ENCODE measurements around the gene TULP3. TPM values are rescaled to one million over a fixed set of nuclear protein-coding genes. Genes with fewer than 3 reads are reported as not detected.

TULP3 gene
- total and polyA plus RNA-seq, 8 donors = 4.1 to 9.0 (median 6.0) TPM

GRCh38 chr12:2963760-2964292, 73.1 kb downstream of the TULP3 start:
- Histone ChIP-seq H3K9me3 (no peaks in the 10 kb centered on the region), H3K4me1 (peaks cover 0 to 16% (median 0%) of the 10 kb centered on the region in 3 donors), H3K27ac (no peak overlapping the region), H3K4me3 (no peak overlapping the region), H3K36me3 (no peaks in the 10 kb centered on the region), H3K27me3 (no peaks in the 10 kb centered on the region)
- no peak for TF ChIP-seq CTCF (IDR thresholded peaks at IDR 0.05)
- intact Hi-C loops (cut with DNase I) = no loop called here
- FAIRE-seq (no peak), ATAC-seq (no peak), DNase-seq (peak in 2 of 6 donors; percentile 37 to 51)
- 86 to 87% methylated on average over 15 of the region's 15 CpGs for WGBS, 2 donors

- no peak for ATAC-seq
- Histone ChIP-seq H3K36me3 (no peaks in the 10 kb centered on the region), H3K27ac (no peak overlapping the region), H3K4me3 (no peak overlapping the region), H3K4me1 (peaks cover 0 to 8% (median 0%) of the 10 kb centered on the region in 3 donors), H3K9me3 (no peaks in the 10 kb centered on the region), H3K27me3 (no peaks in the 10 kb centered on the region)
- no peak for DNase-seq
- intact Hi-C loops (cut with DNase I) = no loop called here
- TF ChIP-seq CTCF (IDR thresholded peaks at IDR 0.05) = no peak
- no peak for FAIRE-seq
- WGBS, 2 donors = 93 to 95% methylated on average over 2 of the region's 2 CpGs
Measured at GRCh38 chr12:2967651-2968050, 77.0 kb downstream of the TULP3 start.

- ATAC-seq (no peak), DNase-seq (no peak)
Measured at GRCh38 chr12:2970744-2971143, 80.1 kb downstream of the TULP3 start.

GRCh38 chr12:2973566-2973965, 82.9 kb downstream of the TULP3 start:
- no peaks in the 10 kb centered on the region for H3K36me3 ChIP-seq
- ATAC-seq (no peak), FAIRE-seq (no peak), DNase-seq (no peak)
- TF ChIP-seq CTCF (IDR thresholded peaks at IDR 0.05) = no peak
- H3K9me3 ChIP-seq = no peaks in the 10 kb centered on the region
- WGBS, 2 donors = 91 to 92% methylated on average over 9 of the region's 9 CpGs
- no peak overlapping the region for H3K4me3 ChIP-seq
- intact Hi-C loops (cut with DNase I) = no loop called here
- no peaks in the 10 kb centered on the region for H3K4me1 ChIP-seq
- no peak overlapping the region for H3K27ac ChIP-seq
- no peaks in the 10 kb centered on the region for H3K27me3 ChIP-seq

More at GRCh38 chr12:2970744-2971143, 80.1 kb downstream of the TULP3 start:
- no peak for FAIRE-seq
- H3K9me3 ChIP-seq = no peaks in the 10 kb centered on the region
- no peaks in the 10 kb centered on the region for H3K4me1 ChIP-seq
- no peak for TF ChIP-seq CTCF (IDR thresholded peaks at IDR 0.05)
- H3K36me3 ChIP-seq = no peaks in the 10 kb centered on the region
- H3K27me3 ChIP-seq = no peaks in the 10 kb centered on the region
- H3K27ac ChIP-seq = no peak overlapping the region
- no peak overlapping the region for H3K4me3 ChIP-seq
- intact Hi-C loops (cut with DNase I) = no loop called here
- 84 to 86% methylated on average over 10 of the region's 10 CpGs for WGBS, 2 donors

GRCh38 chr12:2974560-2974971, 83.9 kb downstream of the TULP3 start:
- H3K36me3 ChIP-seq = no peaks in the 10 kb centered on the region
- no peaks in the 10 kb centered on the region for H3K9me3 ChIP-seq
- H3K4me1 ChIP-seq = no peaks in the 10 kb centered on the region
- H3K4me3 ChIP-seq = no peak overlapping the region
- ATAC-seq (peak; percentile 32 to 75 (median 56)), DNase-seq (no peak), FAIRE-seq (no peak)
- 25% methylated on average over 10 of the region's 10 CpGs for WGBS, 2 donors
- H3K27ac ChIP-seq = no peak overlapping the region
- no peaks in the 10 kb centered on the region for H3K27me3 ChIP-seq
- intact Hi-C loops (cut with DNase I) = no loop called here
- no peak for TF ChIP-seq CTCF (IDR thresholded peaks at IDR 0.05)
